NCI-H1694 (cell line): ENCODE results near the gene GDF2.

Experiments used
- DNase-seq: peaks from one replicate; lab custom pipeline; 2025; lab: John Stamatoyannopoulos, UW

GDF2 gene

DNA sequence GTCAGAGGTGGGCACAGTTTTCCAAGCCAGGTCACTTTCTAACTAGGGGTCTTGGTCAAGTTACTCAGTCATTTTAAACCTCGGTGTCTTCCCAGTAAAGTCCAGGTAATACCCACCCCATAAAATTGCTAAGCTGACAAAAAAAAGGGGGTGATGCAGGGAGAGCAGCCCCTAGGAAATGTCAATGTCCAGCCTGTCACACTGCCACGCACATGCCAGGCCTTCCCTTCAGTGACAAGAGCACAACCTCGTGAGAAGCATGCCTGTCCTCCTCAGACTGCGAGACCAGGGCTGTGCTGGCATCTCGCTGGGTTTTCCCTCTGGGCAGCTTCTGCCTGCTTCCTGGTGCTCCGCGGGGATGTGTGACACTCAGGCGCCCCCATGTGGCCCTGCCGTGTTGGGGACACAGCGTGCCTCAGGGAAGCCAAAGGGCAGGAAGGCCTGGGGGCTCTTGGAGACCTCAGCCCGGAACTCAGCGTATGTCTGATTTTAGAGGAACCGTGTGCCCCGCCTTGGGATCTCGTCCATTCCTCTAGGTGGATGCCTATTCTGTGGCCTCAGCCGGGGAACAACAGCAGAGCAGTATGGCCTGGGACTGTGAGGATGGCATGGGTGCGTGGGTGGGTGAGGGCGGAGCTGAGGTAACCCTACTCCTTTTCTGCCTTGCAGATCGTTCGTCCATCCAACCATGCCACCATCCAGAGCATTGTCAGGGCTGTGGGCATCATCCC is 10.2 kb upstream of the GDF2 start:
- DNase-seq = peak; percentile 63

DNA sequence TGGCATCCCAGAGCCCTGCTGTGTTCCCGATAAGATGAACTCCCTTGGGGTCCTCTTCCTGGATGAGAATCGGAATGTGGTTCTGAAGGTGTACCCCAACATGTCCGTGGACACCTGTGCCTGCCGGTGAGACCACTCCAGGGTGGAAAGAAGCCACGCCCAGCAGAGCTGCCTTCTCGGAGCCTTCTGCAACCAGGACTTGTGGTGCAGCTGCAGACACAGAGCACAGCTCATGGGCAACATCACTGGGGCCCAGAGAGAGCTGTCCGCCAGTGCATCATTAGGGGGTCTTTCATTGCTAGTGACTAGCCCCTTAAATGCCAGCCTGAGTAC is 9.6 kb upstream of the GDF2 start:
- DNase-seq = no peak

DNA sequence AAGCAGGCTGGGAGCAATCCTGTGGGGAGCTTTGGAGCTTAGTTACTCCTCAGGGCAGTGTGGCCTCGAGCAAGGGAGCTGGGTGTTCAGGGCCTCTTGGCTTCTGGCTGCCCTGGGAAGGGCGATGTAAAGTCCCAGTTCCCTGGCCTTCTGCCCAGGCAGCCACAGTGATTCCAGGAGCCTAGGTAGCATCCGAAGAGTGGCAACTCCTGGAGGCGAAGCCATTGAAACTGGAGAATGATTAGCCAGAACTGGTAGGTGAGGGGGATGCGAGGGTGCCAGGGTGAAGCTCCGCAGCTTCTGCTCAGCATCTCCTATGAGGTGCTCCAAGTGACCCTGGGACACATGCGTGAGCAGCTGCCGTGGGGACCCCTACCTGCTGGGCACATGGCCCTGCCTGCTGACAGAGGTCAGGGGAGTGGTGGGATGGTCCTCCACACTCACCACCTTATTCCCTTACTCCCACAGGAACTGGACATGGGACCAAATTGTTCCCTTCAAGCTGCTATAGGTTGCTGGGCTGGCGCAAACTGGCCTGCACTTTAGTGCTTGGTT is 7.8 kb upstream of the GDF2 start:
- no peak for DNase-seq

DNA sequence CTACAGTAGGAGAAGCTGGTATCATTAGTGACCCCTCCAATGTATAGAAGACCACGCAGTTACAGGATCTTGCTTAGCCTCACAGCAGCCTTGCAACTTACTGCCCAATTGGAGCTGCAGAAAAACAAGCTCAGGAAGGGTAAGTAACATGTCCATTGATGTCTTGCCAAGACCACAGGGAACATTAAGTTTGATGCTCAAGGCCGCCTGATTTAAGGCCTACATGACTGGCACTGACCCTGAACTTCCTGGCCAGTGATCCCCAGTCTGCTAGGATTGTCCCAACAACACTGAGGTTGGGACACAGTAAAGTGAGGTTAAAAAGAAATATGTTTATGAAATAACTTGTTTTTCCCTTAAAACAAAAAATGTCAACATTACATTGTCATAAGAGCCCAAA is 6.8 kb upstream of the GDF2 start:
- DNase-seq = no peak

DNA sequence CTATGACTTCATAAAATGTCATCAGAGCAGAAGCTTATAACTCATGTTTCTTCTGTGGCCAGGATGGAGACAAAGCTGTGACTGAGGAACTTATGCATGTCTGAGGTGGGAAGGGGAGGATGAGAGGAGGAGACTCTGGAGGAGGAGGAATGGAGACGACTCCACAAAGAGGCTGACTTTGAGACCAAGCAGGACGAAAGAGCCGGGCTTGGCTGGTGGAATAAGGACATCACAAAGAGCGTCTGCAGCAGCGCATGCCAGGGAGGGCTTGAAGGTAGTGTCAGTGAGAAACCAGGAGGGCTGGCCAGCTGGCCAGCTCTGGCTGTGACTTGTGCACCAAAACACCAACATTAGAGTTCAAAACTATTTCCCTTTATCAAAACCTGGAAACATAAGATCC is 6.1 kb upstream of the GDF2 start:
- DNase-seq = no peak

DNA sequence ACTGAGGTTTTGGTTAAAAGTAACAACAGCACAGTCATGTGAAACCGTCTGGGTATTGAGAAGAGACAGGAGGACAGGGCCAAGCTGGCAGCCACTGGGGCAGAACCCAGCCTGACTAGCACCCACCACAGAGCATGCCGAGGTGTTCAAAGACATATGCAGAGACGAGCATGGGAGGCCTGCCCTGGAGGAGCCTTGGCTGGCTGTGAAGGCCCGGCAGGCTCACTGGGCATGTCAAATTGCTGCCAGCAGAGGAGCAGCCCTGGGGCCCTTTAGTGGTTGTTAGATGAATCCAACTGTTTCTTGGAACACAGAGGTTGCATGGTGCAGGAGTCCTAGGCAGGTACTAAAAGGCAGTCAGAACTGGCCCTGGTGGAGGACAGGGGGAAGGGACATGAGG is 5.0 kb upstream of the GDF2 start:
- DNase-seq = no peak

DNA sequence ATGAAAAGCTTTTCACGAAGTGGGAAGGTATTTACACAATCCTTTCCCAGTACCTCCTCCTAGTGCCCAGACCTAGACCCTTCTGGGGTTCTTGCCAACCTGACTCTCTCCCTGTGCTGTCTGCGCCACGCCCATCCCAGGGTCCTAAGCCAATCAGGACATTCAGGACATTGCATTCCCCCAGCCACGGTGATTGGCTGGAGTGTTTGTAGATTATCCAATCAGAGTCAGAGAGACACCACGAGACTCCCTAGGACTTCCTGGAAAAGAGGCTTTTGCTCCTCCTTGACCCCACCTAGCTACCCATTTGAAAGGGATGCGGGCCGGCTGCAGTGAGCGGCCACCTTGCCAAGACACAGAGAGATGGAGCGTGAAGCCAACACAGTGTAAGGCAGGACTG is 3.5 kb upstream of the GDF2 start:
- DNase-seq = no peak

DNA sequence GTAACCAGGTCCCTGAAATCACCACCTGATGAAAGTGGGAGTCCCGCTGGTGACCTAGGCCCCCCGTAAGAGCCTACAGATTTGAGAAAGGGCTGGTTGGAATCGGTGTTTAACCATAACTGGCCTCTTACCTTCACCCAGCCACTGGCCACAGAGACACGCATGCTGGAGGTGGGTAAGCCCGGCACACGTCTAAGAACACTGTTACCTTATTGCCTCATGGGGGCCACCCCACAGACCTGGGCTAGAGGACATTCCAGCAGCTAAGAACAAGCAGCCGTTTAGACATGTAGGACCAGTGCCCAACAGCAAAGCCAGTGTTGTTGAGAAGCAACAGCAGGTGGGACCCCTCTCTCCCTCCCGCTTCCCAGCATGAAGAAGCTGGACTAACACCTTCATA is 2.5 kb upstream of the GDF2 start:
- DNase-seq = no peak

DNA sequence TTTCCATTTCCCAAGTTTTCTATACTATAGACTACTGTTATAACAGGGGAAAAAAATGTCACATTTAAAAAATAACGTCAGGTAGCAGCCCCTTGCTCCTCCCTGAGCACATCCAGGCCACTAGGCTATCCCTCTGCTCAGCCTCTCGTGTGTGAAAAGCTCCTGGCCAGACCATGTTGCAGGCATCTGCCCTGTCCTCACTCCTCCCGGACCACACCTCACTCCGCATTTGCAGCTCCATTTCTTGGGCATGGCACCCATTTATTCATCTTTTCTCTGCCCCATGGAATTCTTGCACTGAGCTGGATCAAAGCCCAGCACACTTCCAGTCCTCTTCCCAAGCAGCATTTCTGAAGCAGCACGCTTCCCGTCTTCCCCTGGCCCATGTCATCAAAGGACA is 1.4 kb upstream of the GDF2 start:
- DNase-seq = no peak

DNA sequence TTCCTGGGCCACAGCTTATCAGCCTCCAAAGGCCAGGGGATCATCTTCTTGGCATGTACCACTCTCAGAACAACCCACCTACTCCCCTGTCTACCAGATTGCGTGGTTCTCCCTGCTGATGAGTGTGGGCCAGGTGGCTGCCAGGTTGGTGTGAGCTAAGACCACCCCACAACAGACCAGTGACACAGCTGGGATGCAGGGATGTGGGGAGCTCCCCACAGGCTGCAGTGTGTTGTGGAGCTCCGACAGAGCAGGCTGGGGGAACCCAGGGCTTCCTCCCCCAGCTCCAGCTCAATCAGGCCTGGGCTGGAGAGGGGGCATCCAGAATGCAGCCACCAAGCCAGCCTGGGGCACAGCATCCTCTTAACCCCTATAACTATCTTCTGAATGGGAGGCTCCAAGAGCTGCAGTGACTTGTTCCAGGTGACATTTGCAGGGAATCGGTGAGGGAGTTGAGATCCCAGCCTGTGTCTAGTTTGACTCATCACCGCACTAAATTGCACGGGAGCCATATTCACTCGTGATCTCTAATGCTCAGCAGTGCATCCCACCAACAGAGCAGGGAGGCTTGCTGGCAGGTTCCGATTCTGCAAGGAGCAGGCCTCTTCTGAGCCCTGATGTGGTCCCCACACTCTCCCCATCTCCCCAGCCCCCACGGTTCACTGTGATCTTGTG is 596 bp upstream of the GDF2 start:
- no peak for DNase-seq

DNA sequence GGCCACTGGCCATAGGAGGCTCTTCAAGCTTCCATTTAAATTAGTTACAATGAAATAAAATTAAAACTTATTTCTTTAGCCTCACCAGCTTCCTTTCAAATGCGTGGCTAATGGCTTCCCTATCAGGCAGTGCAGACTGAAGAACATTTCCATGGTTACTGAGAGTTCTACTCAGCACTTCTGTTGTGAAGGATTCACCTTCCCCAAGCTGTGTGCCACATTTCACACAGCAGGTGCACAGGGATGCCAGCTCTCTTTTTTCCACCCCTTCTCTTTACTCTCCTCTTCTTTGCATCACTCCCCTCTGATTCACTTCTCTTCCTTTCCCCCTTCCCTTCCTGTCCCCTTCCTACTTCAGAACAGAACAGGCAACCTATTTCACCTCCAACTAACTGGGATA is 833 bp downstream of the GDF2 start:
- DNase-seq = no peak

DNA sequence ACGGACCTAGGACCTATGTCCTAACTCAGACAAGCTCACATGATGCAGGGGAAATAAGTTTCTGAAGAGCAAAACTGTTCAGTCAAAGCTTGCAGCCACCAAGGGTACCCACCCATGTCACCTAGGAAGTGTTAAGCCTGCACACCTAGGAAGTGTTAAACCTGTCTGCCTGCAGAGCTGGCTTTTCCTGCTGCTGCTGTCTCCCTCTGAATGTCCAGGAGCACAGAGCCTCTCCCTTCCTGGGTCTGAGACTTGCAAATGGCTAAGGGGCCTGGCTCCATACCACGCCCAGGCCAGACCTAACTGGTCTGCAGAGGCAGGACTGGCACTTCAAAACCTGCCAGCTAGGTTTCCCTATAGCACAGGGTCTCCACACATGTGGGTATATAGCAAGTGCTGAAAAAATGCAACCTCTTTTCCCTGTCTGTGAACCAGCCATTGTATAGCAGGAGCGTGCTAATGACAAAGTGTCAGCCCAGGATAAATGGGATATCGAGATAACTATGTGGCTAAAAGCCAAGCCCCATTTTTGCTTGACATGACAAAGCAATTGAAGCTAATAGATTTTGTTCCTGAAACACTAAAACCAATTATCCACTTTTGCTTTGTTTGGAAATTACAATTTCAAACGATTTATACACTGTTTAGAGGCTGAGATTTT is 1.5 kb downstream of the GDF2 start:
- no peak for DNase-seq

DNA sequence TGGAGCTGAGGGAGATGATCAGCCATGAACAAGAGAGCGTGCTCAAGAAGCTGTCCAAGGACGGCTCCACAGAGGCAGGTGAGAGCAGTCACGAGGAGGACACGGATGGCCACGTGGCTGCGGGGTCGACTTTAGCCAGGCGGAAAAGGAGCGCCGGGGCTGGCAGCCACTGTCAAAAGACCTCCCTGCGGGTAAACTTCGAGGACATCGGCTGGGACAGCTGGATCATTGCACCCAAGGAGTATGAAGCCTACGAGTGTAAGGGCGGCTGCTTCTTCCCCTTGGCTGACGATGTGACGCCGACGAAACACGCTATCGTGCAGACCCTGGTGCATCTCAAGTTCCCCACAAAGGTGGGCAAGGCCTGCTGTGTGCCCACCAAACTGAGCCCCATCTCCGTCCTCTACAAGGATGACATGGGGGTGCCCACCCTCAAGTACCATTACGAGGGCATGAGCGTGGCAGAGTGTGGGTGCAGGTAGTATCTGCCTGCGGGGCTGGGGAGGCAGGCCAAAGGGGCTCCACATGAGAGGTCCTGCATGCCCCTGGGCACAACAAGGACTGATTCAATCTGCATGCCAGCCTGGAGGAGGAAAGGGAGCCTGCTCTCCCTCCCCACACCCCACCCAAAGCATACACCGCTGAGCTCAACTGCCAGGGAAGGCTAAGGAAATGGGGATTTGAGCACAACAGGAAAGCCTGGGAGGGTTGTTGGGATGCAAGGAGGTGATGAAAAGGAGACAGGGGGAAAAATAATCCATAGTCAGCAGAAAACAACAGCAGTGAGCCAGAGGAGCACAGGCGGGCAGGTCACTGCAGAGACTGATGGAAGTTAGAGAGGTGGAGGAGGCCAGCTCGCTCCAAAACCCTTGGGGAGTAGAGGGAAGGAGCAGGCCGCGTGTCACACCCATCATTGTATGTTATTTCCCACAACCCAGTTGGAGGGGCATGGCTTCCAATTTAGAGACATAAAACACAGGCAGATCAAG is 3.3 kb downstream of the GDF2 start:
- DNase-seq = no peak

DNA sequence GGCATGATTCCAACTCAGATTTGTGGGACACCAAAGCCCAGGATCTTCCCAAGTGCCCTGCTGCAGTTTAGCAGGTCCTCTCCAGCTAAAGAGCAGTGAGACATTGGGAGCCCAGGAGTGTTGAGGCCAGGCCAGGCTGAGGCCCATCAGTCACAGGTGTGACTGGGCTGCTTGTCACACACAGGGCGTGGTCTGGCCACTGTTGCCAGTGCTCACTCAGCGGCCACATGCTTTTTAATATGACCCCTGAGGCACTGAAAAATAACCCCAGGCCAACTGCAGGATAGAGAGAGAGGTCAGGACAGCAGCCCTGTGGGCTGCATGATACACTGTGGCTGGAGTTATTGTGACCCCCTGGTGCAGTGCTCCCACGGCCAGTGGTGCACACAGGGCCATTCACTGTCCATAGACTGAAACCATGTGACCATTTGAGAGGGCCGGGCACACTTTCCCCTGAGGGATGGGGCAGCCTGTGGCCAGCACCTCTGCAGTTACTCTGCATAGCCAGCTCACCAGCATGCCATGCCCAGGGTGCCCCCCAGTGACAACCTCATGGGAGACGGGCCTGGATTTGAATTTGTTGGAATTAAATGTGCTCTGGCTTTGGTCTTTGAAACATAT is 4.2 kb downstream of the GDF2 start:
- DNase-seq = no peak

DNA sequence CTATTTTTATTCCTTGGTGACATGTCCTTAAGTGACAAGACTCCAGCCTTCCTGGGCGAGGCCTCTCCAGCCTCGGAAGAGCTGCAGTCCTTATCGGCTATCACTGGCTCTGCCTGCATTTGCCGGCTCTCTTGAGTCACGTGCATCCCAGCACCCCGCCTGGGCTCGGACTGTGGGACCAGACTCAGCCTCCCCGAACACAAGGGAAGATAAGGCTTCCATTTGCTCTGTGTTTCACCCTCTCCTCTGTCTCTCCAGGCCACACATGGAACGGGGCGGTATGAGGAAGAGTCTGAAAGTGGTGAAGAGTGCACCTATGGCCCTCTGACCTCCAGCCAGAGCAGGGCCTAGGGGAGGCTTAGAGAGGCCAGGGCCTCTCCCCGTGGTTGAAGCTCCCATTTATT is 4.7 kb downstream of the GDF2 start:
- no peak for DNase-seq

DNA sequence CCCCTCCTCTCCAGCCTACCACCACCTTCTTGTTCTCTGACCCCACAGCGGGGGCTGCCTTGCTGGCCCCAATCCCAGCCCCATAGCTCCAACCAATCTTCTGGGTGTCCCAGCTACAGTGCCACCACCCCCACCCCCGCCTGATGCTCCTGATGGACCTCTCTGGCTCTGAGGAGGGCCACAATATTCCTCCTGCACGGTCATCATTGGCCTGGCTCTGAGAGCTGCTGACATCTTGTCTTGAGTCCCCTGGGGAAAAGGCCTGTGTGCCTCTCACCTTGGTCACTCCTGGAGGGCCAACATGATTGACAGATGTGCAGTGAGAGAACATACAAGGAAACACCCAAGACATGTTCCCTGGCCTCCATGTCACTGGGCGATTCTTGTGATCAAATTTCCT is 7.6 kb downstream of the GDF2 start:
- DNase-seq = no peak

DNA sequence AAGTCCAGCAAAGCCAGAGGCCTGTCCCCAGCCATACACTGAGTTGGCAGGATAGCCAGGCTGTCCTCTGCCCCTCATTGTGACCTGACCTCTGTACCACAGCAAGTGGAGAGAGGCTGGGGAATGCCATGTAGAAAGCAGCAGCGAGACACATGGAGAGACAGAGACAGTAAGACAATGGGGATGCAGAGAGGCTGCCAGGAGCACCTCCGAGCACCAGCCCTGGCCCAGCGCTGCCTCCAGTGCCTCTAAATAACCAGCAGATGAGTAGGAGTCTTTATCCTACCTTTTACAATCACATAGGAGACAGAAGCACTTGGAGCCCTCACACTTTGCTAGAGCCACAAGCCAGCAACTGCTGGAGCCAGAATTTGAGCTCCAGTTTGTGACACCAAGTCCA is 8.1 kb downstream of the GDF2 start:
- DNase-seq = no peak

DNA sequence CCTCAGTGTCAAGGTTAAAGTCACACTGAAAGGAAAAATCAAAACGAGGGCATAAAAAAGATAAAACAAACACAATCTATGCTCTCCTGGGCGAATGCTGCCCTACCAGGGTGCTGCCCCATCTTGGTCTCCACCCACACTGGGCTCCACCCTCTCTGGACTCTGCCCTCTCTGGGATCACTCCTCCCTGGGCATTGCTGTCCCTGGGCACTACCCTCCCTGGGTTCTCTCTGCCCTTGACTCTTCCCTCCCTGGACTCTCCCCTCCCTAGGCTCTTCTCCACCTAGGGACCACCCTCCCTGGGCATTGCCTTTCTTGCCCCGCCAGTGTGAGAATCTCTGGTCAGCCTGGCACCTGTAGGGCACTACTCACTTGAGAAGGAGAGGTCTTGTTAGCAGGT is 8.6 kb downstream of the GDF2 start:
- no peak for DNase-seq

DNA sequence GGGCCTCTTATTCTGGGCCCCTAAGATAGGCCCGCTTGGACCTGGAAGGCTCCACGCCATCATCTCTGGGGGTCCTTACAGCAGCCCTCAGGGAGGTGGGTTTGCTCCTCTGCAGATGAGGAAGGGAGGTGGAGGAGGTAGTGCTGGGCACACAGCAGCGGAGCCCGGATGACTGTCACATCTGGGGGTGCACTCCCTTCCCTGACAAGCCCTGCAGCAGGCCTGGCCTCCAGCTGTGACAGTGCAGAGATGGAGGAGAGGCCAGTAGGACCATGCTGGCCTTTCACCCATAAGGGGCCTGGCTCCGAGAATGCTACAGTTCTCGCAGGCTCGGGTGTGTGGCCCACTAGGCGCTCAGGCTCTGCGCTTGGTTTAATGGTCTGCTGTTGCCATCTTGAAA is 9.2 kb downstream of the GDF2 start:
- no peak for DNase-seq

DNA sequence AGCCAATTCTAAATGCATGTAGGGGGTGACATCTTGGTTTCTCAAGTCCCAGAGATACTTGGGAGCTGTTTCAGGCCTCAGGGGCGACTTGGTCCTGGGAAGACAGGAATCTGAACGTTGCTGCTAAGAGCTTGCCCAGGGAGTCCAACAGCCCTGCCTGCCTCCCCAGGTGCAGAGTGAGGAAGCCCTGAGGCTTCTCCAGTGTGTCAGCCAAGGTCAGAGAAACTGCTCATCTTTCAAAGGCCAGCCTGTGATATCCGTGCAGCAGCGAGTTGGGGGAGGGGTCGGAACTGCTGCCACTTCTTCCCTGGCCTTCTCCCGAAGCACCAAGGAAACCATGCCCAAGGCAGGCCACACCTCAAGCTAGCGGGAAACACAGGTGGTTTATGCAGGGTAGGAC is 9.7 kb downstream of the GDF2 start:
- no peak for DNase-seq

DNA sequence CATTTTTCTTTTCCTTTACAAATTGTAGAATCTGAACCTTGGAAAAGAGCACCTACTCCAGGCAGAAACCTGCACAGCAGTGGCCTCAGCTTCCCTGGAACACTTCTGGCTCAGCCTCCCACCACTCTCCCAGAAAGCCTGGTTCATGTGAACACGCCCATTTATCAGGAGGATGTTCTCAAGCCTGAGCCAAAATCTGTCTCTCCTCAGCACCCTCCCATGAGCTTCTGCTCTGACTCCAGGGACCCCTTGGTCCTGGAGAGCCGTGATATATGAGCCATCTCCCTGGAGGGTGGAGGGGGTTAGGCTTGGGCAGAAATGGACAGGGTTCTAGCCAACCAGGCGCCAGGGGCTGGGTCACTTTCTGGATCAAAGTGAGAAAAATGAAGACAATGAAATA is 10.1 kb downstream of the GDF2 start:
- no peak for DNase-seq

DNA sequence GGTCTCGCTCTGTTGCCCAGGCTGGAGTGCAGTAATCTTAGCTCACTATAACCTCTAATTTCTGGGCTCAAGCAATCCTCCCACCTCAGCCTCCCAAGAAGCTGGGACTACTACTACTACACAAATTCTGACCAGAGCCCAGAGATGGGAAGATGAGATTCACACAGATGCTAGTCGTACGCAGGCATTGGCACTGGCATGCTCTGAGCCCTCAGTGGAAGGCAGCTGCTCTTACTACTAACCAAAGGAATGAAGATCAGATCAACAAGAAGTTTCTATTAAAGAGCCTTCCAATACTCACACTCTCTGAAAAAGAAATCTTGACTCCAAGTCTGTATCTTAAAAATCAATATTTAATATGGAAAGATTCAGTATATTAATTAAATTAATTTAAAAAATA is 10.7 kb downstream of the GDF2 start:
- no peak for DNase-seq
